Measurements from ENCODE around the gene CCDC9. TPM values are rescaled to one million over a fixed set of nuclear protein-coding genes. Genes with fewer than 3 reads are reported as not detected.
"Not testable (repeated sequence)": the region's sequence is repeated elsewhere in the genome, so short reads cannot be mapped to it uniquely, and the experiment has no call there.

The CCDC9 gene
- total RNA-seq, 1 experiment from 2014 or later = 38.2 TPM

GRCh38 chr19:47283405-47284059, 27.2 kb downstream of the CCDC9 start:
- Mint-ChIP-seq H3K36me3 (ENCODE audit: insufficient read depth, unreplicated experiment) (peaks cover 30% of the 10 kb centered on the region), H3K27ac (ENCODE audit: unreplicated experiment) (no peak overlapping the region)

GRCh38 chr19:47284324-47284899, 28.1 kb downstream of the CCDC9 start:
- peaks cover 34% of the 10 kb centered on the region for H3K36me3 Mint-ChIP-seq (ENCODE audit: insufficient read depth, unreplicated experiment)
- peaks cover 21% of the 10 kb centered on the region for H3K4me1 Mint-ChIP-seq (ENCODE audit: low read depth, unreplicated experiment)
- intact Hi-C loops (cut with micrococcal nuclease; ENCODE audit: unreplicated experiment) = no loop called here
- BruUV-seq (replicated peaks) = no TSS peak
- peak; percentile 59 for TF ChIP-seq CTCF (IDR thresholded peaks at IDR 0.05; ENCODE audit: unreplicated experiment)
- H3K9me3 Mint-ChIP-seq (ENCODE audit: low read depth, unreplicated experiment) = no peaks in the 10 kb centered on the region
- DNase-seq = peak; percentile 75
- H3K27ac Mint-ChIP-seq (ENCODE audit: unreplicated experiment) = no peak overlapping the region
- no peaks in the 10 kb centered on the region for H3K27me3 Mint-ChIP-seq (ENCODE audit: unreplicated experiment)
- CTCF ChIA-PET = no interaction called here
- H3K4me3 Mint-ChIP-seq (ENCODE audit: low read depth, unreplicated experiment) = no peak overlapping the region

More at GRCh38 chr19:47283405-47284059, 27.2 kb downstream of the CCDC9 start:
- no peak overlapping the region for H3K4me3 Mint-ChIP-seq (ENCODE audit: low read depth, unreplicated experiment)
- no peaks in the 10 kb centered on the region for H3K27me3 Mint-ChIP-seq (ENCODE audit: unreplicated experiment)
- peaks cover 19% of the 10 kb centered on the region for H3K4me1 Mint-ChIP-seq (ENCODE audit: low read depth, unreplicated experiment)
- intact Hi-C loops (cut with micrococcal nuclease; ENCODE audit: unreplicated experiment) = no loop called here
- no peak for TF ChIP-seq CTCF (IDR thresholded peaks at IDR 0.05; ENCODE audit: unreplicated experiment)
- DNase-seq = no peak
- no peaks in the 10 kb centered on the region for H3K9me3 Mint-ChIP-seq (ENCODE audit: low read depth, unreplicated experiment)
- no TSS peak for BruUV-seq (replicated peaks)
- CTCF ChIA-PET = no interaction called here

- BruUV-seq (replicated peaks) = no TSS peak
Observed at GRCh38 chr19:47296036-47296435, 39.7 kb downstream of the CCDC9 start.

GRCh38 chr19:47300867-47301266, 44.5 kb downstream of the CCDC9 start:
- CTCF ChIA-PET = interaction anchor here (0.6 to 0.7 kb wide), 2 partner anchors 363 to 1416 kb away, joined by 3 to 4 read pairs; no protein-coding TSS in a partner anchor
- intact Hi-C loops (cut with micrococcal nuclease; ENCODE audit: unreplicated experiment) = not testable (repeated sequence)

More at GRCh38 chr19:47296036-47296435, 39.7 kb downstream of the CCDC9 start:
- intact Hi-C loops (cut with micrococcal nuclease; ENCODE audit: unreplicated experiment) = loop anchor here (2.0 to 5.0 kb wide), 3 partner anchors 96 to 131 kb away; no protein-coding TSS in a partner anchor
- Mint-ChIP-seq H3K9me3 (ENCODE audit: low read depth, unreplicated experiment) (no peaks in the 10 kb centered on the region), H3K4me3 (ENCODE audit: low read depth, unreplicated experiment) (no peak overlapping the region), H3K27ac (ENCODE audit: unreplicated experiment) (no peak overlapping the region), H3K4me1 (ENCODE audit: low read depth, unreplicated experiment) (peaks cover 2% of the 10 kb centered on the region), H3K27me3 (ENCODE audit: unreplicated experiment) (no peaks in the 10 kb centered on the region), H3K36me3 (ENCODE audit: insufficient read depth, unreplicated experiment) (peaks cover 10% of the 10 kb centered on the region)
- peak; percentile 86 for TF ChIP-seq CTCF (IDR thresholded peaks at IDR 0.05; ENCODE audit: unreplicated experiment)
- DNase-seq = peak; percentile 91
- CTCF ChIA-PET = interaction anchor here (0.6 to 1.6 kb wide), 5 partner anchors 39 to 637 kb away, joined by 3 to 7 read pairs (median 4); partner anchors contain the start of gene DHX34

More at GRCh38 chr19:47300867-47301266, 44.5 kb downstream of the CCDC9 start:
- not testable (repeated sequence) for H3K9me3 Mint-ChIP-seq (ENCODE audit: low read depth, unreplicated experiment); H3K4me1 Mint-ChIP-seq (ENCODE audit: low read depth, unreplicated experiment); H3K27me3 Mint-ChIP-seq (ENCODE audit: unreplicated experiment); H3K4me3 Mint-ChIP-seq (ENCODE audit: low read depth, unreplicated experiment); H3K27ac Mint-ChIP-seq (ENCODE audit: unreplicated experiment); BruUV-seq (replicated peaks); DNase-seq
- peaks cover 11% of the 10 kb centered on the region for H3K36me3 Mint-ChIP-seq (ENCODE audit: insufficient read depth, unreplicated experiment)
